Endothelial cell of umbilical vein (primary cell): Measurements from ENCODE around the gene GNA12. TPM values are rescaled to one million over a fixed set of nuclear protein-coding genes. Genes with fewer than 3 reads are reported as not detected.

Experiments
- BruUV-seq: library from RNA; stranded (reverse); fragments of 400-500 nt; replicated peaks from 2 replicates; lab custom pipeline; 2021; lab: Mats Ljungman, UMichigan
- CTCF ChIA-PET: fragments of 300-600, 350-600 bp; sonication (Branson Sonifier 250); formaldehyde crosslinking; loops from one replicate; lab custom pipeline; 2021; ENCODE audit warnings: antibody characterized with exemption, inconsistent platforms; lab: Charles Lee
- POLR2A ChIA-PET: fragments of 300-600, 350-600 bp; sonication (Branson Sonifier 250); formaldehyde crosslinking; loops from one replicate; lab custom pipeline; 2021; ENCODE audit warnings: antibody characterized with exemption, inconsistent platforms; lab: Charles Lee
- DNase-seq: peaks from one replicate; pipeline ENCODE4 v3.0.0-alpha.2; 2011; ENCODE audit warnings: low read depth, low spot score
- FAIRE-seq: peaks from 2 replicates; lab custom pipeline; 2011; peaks lifted over from hg19 to GRCh38; lab: Jason Lieb, UNC
- H2AFZ ChIP-seq: 2 replicates; pipeline ENCODE4 v1.6.0; 2012; ENCODE audit warnings: low read depth, low read length, control low read depth, inconsistent platforms
- H3K27ac ChIP-seq: 2 replicates; pipeline ENCODE4 v1.5.1; 2011; ENCODE audit warnings: low read depth, mild to moderate bottlenecking, control low read depth, low read length, moderate library complexity; ENCODE audit not compliant: insufficient read depth
- H3K27me3 ChIP-seq, 2 experiments: 2 replicates each; pipeline versions ENCODE4 v1.6.0 to v1.6.1; 2011; ENCODE audit warnings: low read length in 2 of 2, mixed read lengths in 1 of 2; ENCODE audit not compliant: control insufficient read depth in 2 of 2, insufficient read depth in 2 of 2
- H3K36me3 ChIP-seq, 2 experiments: 2 replicates in 1 of 2; 3 replicates in 1 of 2; pipeline ENCODE4 v1.5.1; 2011; ENCODE audit warnings: low read length in 2 of 2, mild to moderate bottlenecking in 1 of 2, moderate library complexity in 1 of 2; ENCODE audit not compliant: control insufficient read depth in 2 of 2, insufficient read depth in 2 of 2; ENCODE audit errors: extremely low read depth in 1 of 2
- H3K4me1 ChIP-seq: 3 replicates; pipeline ENCODE4 v1.5.1; 2011; ENCODE audit warnings: mild to moderate bottlenecking, low read length; ENCODE audit not compliant: control insufficient read depth, insufficient read depth; ENCODE audit errors: extremely low read depth
- H3K4me2 ChIP-seq: 2 replicates; pipeline ENCODE4 v1.6.1; 2011; ENCODE audit warnings: low read length, control low read depth, mixed read lengths; ENCODE audit not compliant: insufficient read depth
- H3K4me3 ChIP-seq, 3 experiments: fragments of 200-600 bp in 1 of 3; sonication (generic), shearing (Covaris generic) in 1 of 3; replicated peaks in 1 of 3; 2 replicates each; pipeline ENCODE4 v1.5.1; 2011 to 2016; ENCODE audit warnings: control low read depth in 3 of 3, low read length in 3 of 3, mild to moderate bottlenecking in 2 of 3, inconsistent platforms in 1 of 3, low read depth in 1 of 3, moderate library complexity in 1 of 3; ENCODE audit not compliant: insufficient read depth in 1 of 3
- H3K79me2 ChIP-seq: 2 replicates; pipeline ENCODE4 v1.6.0; 2012; ENCODE audit warnings: low read length, inconsistent platforms; ENCODE audit not compliant: control insufficient read depth, insufficient read depth
- H3K9ac ChIP-seq: replicated peaks from 2 replicates; pipeline ENCODE3; 2011; ENCODE audit warnings: low read length, control low read depth; ENCODE audit not compliant: insufficient read depth; ENCODE audit errors: extremely low read depth
- H3K9me1 ChIP-seq: replicated peaks from 3 replicates; pipeline ENCODE4 v1.6.0; 2011; ENCODE audit warnings: mild to moderate bottlenecking, low read length; ENCODE audit not compliant: control insufficient read depth, insufficient read depth; ENCODE audit errors: extremely low read depth
- H3K9me3 ChIP-seq: replicated peaks from 2 replicates; pipeline ENCODE4 v1.5.1; 2012; ENCODE audit warnings: low read length, inconsistent platforms; ENCODE audit not compliant: control insufficient read depth, insufficient read depth
- H4K20me1 ChIP-seq: replicated peaks from 2 replicates; pipeline ENCODE3; 2011; ENCODE audit warnings: mild to moderate bottlenecking, low read length; ENCODE audit not compliant: control insufficient read depth, insufficient read depth; ENCODE audit errors: extremely low read depth
- CTCF ChIP-seq, 2 donors: IDR thresholded peaks; 1 replicate in 1 of 2; 2 replicates in 1 of 2; pipeline ENCODE4 v1.5.1; 2011; ENCODE audit warnings: low read length in 2 of 2, mild to moderate bottlenecking in 2 of 2, moderate library complexity in 2 of 2, control low read depth in 1 of 2, inconsistent platforms in 1 of 2, low read depth in 1 of 2; ENCODE audit not compliant: insufficient read depth in 1 of 2; ENCODE audit errors: extremely low read depth in 1 of 2
- EZH2 ChIP-seq: IDR thresholded peaks from 2 replicates; pipeline ENCODE4 v1.6.1; 2012; ENCODE audit warnings: borderline replicate concordance, low read depth, mild to moderate bottlenecking, moderate library complexity, low read length, inconsistent platforms; ENCODE audit not compliant: severe bottlenecking
- FOS ChIP-seq: IDR thresholded peaks from 2 replicates; pipeline ENCODE4 v1.6.1; 2011; ENCODE audit warnings: mild to moderate bottlenecking, low read length, moderate library complexity, borderline replicate concordance; ENCODE audit not compliant: insufficient read depth
- GATA2 ChIP-seq: IDR thresholded peaks from 2 replicates; pipeline ENCODE4 v1.7.0; 2011; ENCODE audit warnings: low read depth, mild to moderate bottlenecking, moderate library complexity, mixed read lengths, low read length; ENCODE audit not compliant: insufficient read length, insufficient read depth
- MAX ChIP-seq: IDR thresholded peaks from 2 replicates; pipeline ENCODE4 v1.6.1; 2011; ENCODE audit not compliant: insufficient read depth, insufficient read length
- MYC ChIP-seq: IDR thresholded peaks from one replicate; pipeline ENCODE4 v1.6.1; 2011; ENCODE audit warnings: mild to moderate bottlenecking, low read depth, low read length
- POLR2A ChIP-seq: IDR thresholded peaks from 2 replicates; pipeline ENCODE4 v1.6.1; 2012; ENCODE audit warnings: low read depth, mild to moderate bottlenecking, control low read depth, low read length
- POLR2AphosphoS5 ChIP-seq: IDR thresholded peaks from 2 replicates; pipeline ENCODE4 v1.6.1; 2012; ENCODE audit warnings: low read depth, mild to moderate bottlenecking, control low read depth, low read length, moderate library complexity; ENCODE audit not compliant: insufficient read depth
- dilution Hi-C: fragments of 300-500 bp; cut with MboI; formaldehyde crosslinking; loops from one replicate; pipeline ENCODE4 v1.15.0; 2019; ENCODE audit warnings: low sequenced_read_pairs; ENCODE audit not compliant: extremely low pct_ligation_motif_present
- intact Hi-C: fragments of 100-400 bp; cut with micrococcal nuclease; formaldehyde crosslinking; loops from one replicate; pipeline ENCODE4 v1.10.0; 2022
- polyA plus RNA-seq, 4 experiments: library from polyadenylated mRNA; depleted of rRNA in 3 of 4; stranded (reverse) in 3 of 4; unstranded in 1 of 4; fragments of >200 nt; gene quantifications; 2 replicates each; pipeline versions ENCODE4 v1.2.1 to v1.2.3, GENCODE V29; 2011 to 2012; ENCODE audit warnings: missing spikeins in 1 of 4
- total RNA-seq: library from RNA; stranded (reverse); gene quantifications from 2 replicates; pipeline ENCODE4 v1.2.3, GENCODE V29; 2021

The GNA12 gene
- total and polyA plus RNA-seq, 2 donors (not counting 3 experiments of a cell fraction or from before 2014, with no cell fraction given) = 63.0 to 75.1 TPM

- no peak for FAIRE-seq
- H2AFZ ChIP-seq = no peak overlapping the region
- no peaks in the 10 kb centered on the region for H3K9me1 ChIP-seq
- TF ChIP-seq POLR2A = no peak
- no peak for TF ChIP-seq POLR2AphosphoS5
- TF ChIP-seq MYC = no peak
- TF ChIP-seq GATA2 = no peak
- no peak for TF ChIP-seq EZH2
- no peak for TF ChIP-seq CTCF (IDR thresholded peaks at IDR 0.05; ENCODE audit: extremely low read depth in 1 of 2, insufficient read depth in 1 of 2, low read depth in 1 of 2, low read length in 2 of 2)
- TF ChIP-seq FOS = no peak
- TF ChIP-seq MAX = no peak
- no peak overlapping the region for H3K27ac ChIP-seq
- no peaks in the 10 kb centered on the region for H3K9me3 ChIP-seq
- intact Hi-C loops (no loop called here), dilution Hi-C loops (no loop called here)
- no peak overlapping the region for H3K4me3 ChIP-seq
- peaks cover 0 to 6% of the 10 kb centered on the region in 2 experiments for H3K36me3 ChIP-seq
- no peaks in the 10 kb centered on the region for H3K79me2 ChIP-seq
- H4K20me1 ChIP-seq = no peaks in the 10 kb centered on the region
- no TSS peak for BruUV-seq
- no peaks in the 10 kb centered on the region for H3K27me3 ChIP-seq
- ChIA-PET CTCF (no interaction called here), POLR2A (no interaction called here)
- no peak overlapping the region for H3K4me2 ChIP-seq
- H3K9ac ChIP-seq = no peak overlapping the region
- no peaks in the 10 kb centered on the region for H3K4me1 ChIP-seq
- DNase-seq = no peak
These were observed 69.8 kb downstream of the GNA12 start for GRCh38 chr7:2774280-2774679.
